HT1080 (cell line): ENCODE data around the gene MYADML2. TPM values are rescaled to one million over a fixed set of nuclear protein-coding genes. Genes with fewer than 3 reads are reported as not detected.

Source experiments
- DNase-seq: peaks from one replicate; pipeline ENCODE4 v3.0.0-alpha.2; 2015; ENCODE audit warnings: low read depth
- total RNA-seq: library from RNA; depleted of rRNA; stranded (reverse); fragments of >200 nt; shearing (Covaris generic); gene quantifications from 2 replicates; pipeline ENCODE4 v1.2.3, GENCODE V29; 2014; rRNA removed

MYADML2 gene
- total RNA-seq, 1 experiment from 2014 or later, result not detected

- no peak for DNase-seq
These were observed 45.6 kb downstream of the MYADML2 start for GRCh38 chr17:81901167-81902022.

GRCh38 chr17:81900181-81900820 is 46.7 kb downstream of the MYADML2 start:
- no peak for DNase-seq

- no peak for DNase-seq
These were observed 47.4 kb downstream of the MYADML2 start for GRCh38 chr17:81899514-81900166.

- no peak for DNase-seq
These were observed 48.1 kb downstream of the MYADML2 start for GRCh38 chr17:81898885-81899284.

GRCh38 chr17:81898029-81898866 is 48.8 kb downstream of the MYADML2 start:
- DNase-seq, result peak; percentile 97

- DNase-seq, result no peak
These were observed 51.6 kb downstream of the MYADML2 start for GRCh38 chr17:81895400-81895799.

GRCh38 chr17:81891303-81891552 is 55.8 kb downstream of the MYADML2 start:
- no peak for DNase-seq

GRCh38 chr17:81890447-81891302 is 56.4 kb downstream of the MYADML2 start:
- DNase-seq, result no peak

Other genes starting within 250 kb of the MYADML2 start
- gene MRPL12, start 243.9 kb downstream of the MYADML2 start, total RNA-seq, result 51.9 and 57.7 TPM in 2 replicates
- 96.9 and 106 TPM in 2 replicates for gene SLC25A10, start 234.9 kb downstream of the MYADML2 start, total RNA-seq
- gene GCGR, start 143.1 kb downstream of the MYADML2 start, total RNA-seq, result not detected in 2 replicates
- gene MCRIP1, start 113.9 kb downstream of the MYADML2 start, total RNA-seq, result 81.9 and 87.0 TPM in 2 replicates
- gene PPP1R27, start 112.2 kb downstream of the MYADML2 start, total RNA-seq, result 0.47 TPM in 1 of 2 replicates, not detected in the other
- gene P4HB, start 86.7 kb downstream of the MYADML2 start, total RNA-seq, result 784 and 825 TPM in 2 replicates
- 206 and 315 TPM in 2 replicates for gene ARHGDIA, start 75.9 kb downstream of the MYADML2 start, total RNA-seq
- 311 and 338 TPM in 2 replicates for gene ALYREF, start 55.6 kb downstream of the MYADML2 start, total RNA-seq
- 100 and 133 TPM in 2 replicates for gene ANAPC11, start 55.5 kb downstream of the MYADML2 start, total RNA-seq
- gene NPB, start 45.0 kb downstream of the MYADML2 start, total RNA-seq, result 0.13 and 0.34 TPM in 2 replicates
- gene PCYT2, start 35.8 kb downstream of the MYADML2 start, total RNA-seq, result 27.6 and 34.8 TPM in 2 replicates
- 19.4 and 20.2 TPM in 2 replicates for gene SIRT7, start 29.1 kb downstream of the MYADML2 start, total RNA-seq
- 19.2 and 21.1 TPM in 2 replicates for gene MAFG, start 19.5 kb downstream of the MYADML2 start, total RNA-seq
- gene PYCR1, start 9.9 kb downstream of the MYADML2 start, total RNA-seq, result 58.8 and 67.1 TPM in 2 replicates
- gene NOTUM, start 14.0 kb upstream of the MYADML2 start, total RNA-seq, result not detected in 2 replicates
- 41.2 and 49.3 TPM in 2 replicates for gene ASPSCR1, start 30.4 kb upstream of the MYADML2 start, total RNA-seq
- 97.0 and 172 TPM in 2 replicates for gene CENPX, start 75.6 kb upstream of the MYADML2 start, total RNA-seq
- gene LRRC45, start 76.1 kb upstream of the MYADML2 start, total RNA-seq, result 16.1 and 17.2 TPM in 2 replicates
- gene RAC3, start 84.4 kb upstream of the MYADML2 start, total RNA-seq, result 41.7 and 46.9 TPM in 2 replicates
- 75.1 and 83.5 TPM in 2 replicates for gene DCXR, start 90.5 kb upstream of the MYADML2 start, total RNA-seq
- 21.9 and 31.5 TPM in 2 replicates for gene RFNG, start 104.6 kb upstream of the MYADML2 start, total RNA-seq
- gene GPS1, start 104.7 kb upstream of the MYADML2 start, total RNA-seq, result 240 and 272 TPM in 2 replicates
- gene DUS1L, start 118.6 kb upstream of the MYADML2 start, total RNA-seq, result 114 and 122 TPM in 2 replicates
- gene FASN, start 151.0 kb upstream of the MYADML2 start, total RNA-seq, result 140 and 151 TPM in 2 replicates